GM20431 (cell line): ENCODE data around the gene FGFR3.
"Not testable (repeated sequence)": the region's sequence is repeated elsewhere in the genome, so short reads cannot be mapped to it uniquely, and the experiment has no call there.

ENCODE experiments used
- in situ Hi-C: fragments of 300-500 bp; cut with MseI, MboI; formaldehyde crosslinking; loops from one replicate; pipeline ENCODE4 v1.15.0; 2020; ENCODE audit warnings: low sequenced_read_pairs; ENCODE audit not compliant: unreplicated experiment

Gene FGFR3

GRCh38 chr4:1832690-1833089 is 39.6 kb downstream of the FGFR3 start:
- in situ Hi-C loops = no loop called here

- in situ Hi-C loops = no loop called here
Observed at GRCh38 chr4:1833307-1834046, 40.4 kb downstream of the FGFR3 start.

GRCh38 chr4:1834047-1834775 is 41.1 kb downstream of the FGFR3 start:
- in situ Hi-C loops = no loop called here

- in situ Hi-C loops = not testable (repeated sequence)
Observed at GRCh38 chr4:1835836-1836235, 42.7 kb downstream of the FGFR3 start.

GRCh38 chr4:1836650-1837049 is 43.6 kb downstream of the FGFR3 start:
- in situ Hi-C loops = no loop called here

- in situ Hi-C loops = no loop called here
Observed at GRCh38 chr4:1837069-1837468, 44.0 kb downstream of the FGFR3 start.

- in situ Hi-C loops = no loop called here
Observed at GRCh38 chr4:1839282-1839681, 46.2 kb downstream of the FGFR3 start.

- in situ Hi-C loops = no loop called here
Observed at GRCh38 chr4:1841201-1841886, 48.3 kb downstream of the FGFR3 start.

GRCh38 chr4:1841887-1842210 is 48.8 kb downstream of the FGFR3 start:
- in situ Hi-C loops = no loop called here

GRCh38 chr4:1842339-1842895 is 49.3 kb downstream of the FGFR3 start:
- in situ Hi-C loops = no loop called here

GRCh38 chr4:1842993-1843448 is 49.9 kb downstream of the FGFR3 start:
- in situ Hi-C loops = no loop called here

- in situ Hi-C loops = no loop called here
Observed at GRCh38 chr4:1843852-1844251, 50.8 kb downstream of the FGFR3 start.

GRCh38 chr4:1844618-1845017 is 51.5 kb downstream of the FGFR3 start:
- in situ Hi-C loops = not testable (repeated sequence)

GRCh38 chr4:1846580-1846979 is 53.5 kb downstream of the FGFR3 start:
- in situ Hi-C loops = no loop called here

- in situ Hi-C loops = no loop called here
Observed at GRCh38 chr4:1850276-1850675, 57.2 kb downstream of the FGFR3 start.

GRCh38 chr4:1851160-1851559 is 58.1 kb downstream of the FGFR3 start:
- in situ Hi-C loops = no loop called here

- in situ Hi-C loops = no loop called here
Observed at GRCh38 chr4:1851575-1852410, 58.7 kb downstream of the FGFR3 start.

GRCh38 chr4:1852904-1853623 is 60.0 kb downstream of the FGFR3 start:
- in situ Hi-C loops = no loop called here

GRCh38 chr4:1854752-1855151 is 61.7 kb downstream of the FGFR3 start:
- in situ Hi-C loops = no loop called here
